AG04450 (cell line): ENCODE data around the gene ATP6AP2. TPM values are rescaled to one million over a fixed set of nuclear protein-coding genes. Genes with fewer than 3 reads are reported as not detected.

ENCODE experiments used
- CTCF ChIA-PET: fragments of 300-600, 350-600 bp; formaldehyde crosslinking; extraction: SDS; loops from one replicate; lab custom pipeline; 2022; ENCODE audit warnings: antibody characterized with exemption, inconsistent platforms; lab: Charles Lee
- POLR2A ChIA-PET: fragments of 350-600 bp; formaldehyde crosslinking; extraction: SDS; loops from one replicate; lab custom pipeline; 2021; ENCODE audit warnings: antibody characterized with exemption, inconsistent platforms; lab: Yijun Ruan, JAX
- DNase-seq: peaks from one replicate; pipeline ENCODE4 v3.0.0-alpha.2; 2011; ENCODE audit warnings: low read depth, low spot score
- H3K27ac ChIP-seq: one replicate; pipeline ENCODE4 v1.5.1; 2012; ENCODE audit warnings: low read depth, low read length, control low read depth
- H3K27me3 ChIP-seq: one replicate; pipeline ENCODE4 v1.6.0; 2012; ENCODE audit warnings: low read length; ENCODE audit not compliant: control insufficient read depth, insufficient read depth
- H3K4me3 ChIP-seq: 2 replicates; pipeline ENCODE4 v1.5.1; 2011; ENCODE audit warnings: mild to moderate bottlenecking, low read depth, low read length, control low read depth
- H3K9me3 ChIP-seq: 2 replicates; pipeline ENCODE4 v1.5.1; 2012; ENCODE audit warnings: low read length; ENCODE audit not compliant: control insufficient read depth, insufficient read depth
- polyA plus RNA-seq: library from polyadenylated mRNA; depleted of rRNA; stranded (reverse); fragments of >200 nt; gene quantifications from 2 replicates; pipeline ENCODE4 v1.2.3, GENCODE V29; 2011
- TF ChIP-seq, protein P1 (sequence below): IDR thresholded peaks from 2 replicates; pipeline ENCODE4 v1.5.1; 2011; ENCODE audit warnings: low read depth, low read length, control low read depth, inconsistent platforms

ATP6AP2 gene
- polyA plus RNA-seq, 1 experiment: 379 TPM

GRCh38 chrX:40622479-40623138 lies 41.8 kb downstream of the ATP6AP2 start:
- Histone ChIP-seq H3K9me3 (peaks cover 9% of the 10 kb centered on the region; the same call in 1 of the 2 replicates), H3K27me3 (no peaks in the 10 kb centered on the region), H3K27ac (no peak overlapping the region), H3K4me3 (no peak overlapping the region)
- POLR2A ChIA-PET: interaction anchor here (0.6 kb wide), 1 partner anchor 17 kb away, joined by 3 read pairs; no protein-coding TSS in a partner anchor
- TF ChIP-seq, protein P1, sequence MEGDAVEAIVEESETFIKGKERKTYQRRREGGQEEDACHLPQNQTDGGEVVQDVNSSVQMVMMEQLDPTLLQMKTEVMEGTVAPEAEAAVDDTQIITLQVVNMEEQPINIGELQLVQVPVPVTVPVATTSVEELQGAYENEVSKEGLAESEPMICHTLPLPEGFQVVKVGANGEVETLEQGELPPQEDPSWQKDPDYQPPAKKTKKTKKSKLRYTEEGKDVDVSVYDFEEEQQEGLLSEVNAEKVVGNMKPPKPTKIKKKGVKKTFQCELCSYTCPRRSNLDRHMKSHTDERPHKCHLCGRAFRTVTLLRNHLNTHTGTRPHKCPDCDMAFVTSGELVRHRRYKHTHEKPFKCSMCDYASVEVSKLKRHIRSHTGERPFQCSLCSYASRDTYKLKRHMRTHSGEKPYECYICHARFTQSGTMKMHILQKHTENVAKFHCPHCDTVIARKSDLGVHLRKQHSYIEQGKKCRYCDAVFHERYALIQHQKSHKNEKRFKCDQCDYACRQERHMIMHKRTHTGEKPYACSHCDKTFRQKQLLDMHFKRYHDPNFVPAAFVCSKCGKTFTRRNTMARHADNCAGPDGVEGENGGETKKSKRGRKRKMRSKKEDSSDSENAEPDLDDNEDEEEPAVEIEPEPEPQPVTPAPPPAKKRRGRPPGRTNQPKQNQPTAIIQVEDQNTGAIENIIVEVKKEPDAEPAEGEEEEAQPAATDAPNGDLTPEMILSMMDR: no peak
- CTCF ChIA-PET: no interaction called here
- no peak for DNase-seq

- CTCF ChIA-PET: no interaction called here
- Histone ChIP-seq H3K4me3 (no peak within 1 kb of the TSS), H3K9me3 (peaks cover 9% of the 10 kb centered on the region; the same call in 1 of the 2 replicates), H3K27ac (no peak within 1 kb of the TSS), H3K27me3 (no peaks in the 10 kb centered on the region)
- TF ChIP-seq, protein P1: no peak
- POLR2A ChIA-PET: no interaction called here
- DNase-seq: no peak
Measured at GRCh38 chrX:40623139-40623536, 42.4 kb downstream of the ATP6AP2 start, which contains the start of gene MPC1L. MPC1L (plus strand) TSS chrX:40623428; CDS start chrX:40623566, 138 bp downstream.

- CTCF ChIA-PET: no interaction called here
- H3K9me3 ChIP-seq: peaks cover 9% of the 10 kb centered on the region; the same call in 1 of the 2 replicates
Measured at GRCh38 chrX:40623665-40624064, 42.9 kb downstream of the ATP6AP2 start.

DNA sequence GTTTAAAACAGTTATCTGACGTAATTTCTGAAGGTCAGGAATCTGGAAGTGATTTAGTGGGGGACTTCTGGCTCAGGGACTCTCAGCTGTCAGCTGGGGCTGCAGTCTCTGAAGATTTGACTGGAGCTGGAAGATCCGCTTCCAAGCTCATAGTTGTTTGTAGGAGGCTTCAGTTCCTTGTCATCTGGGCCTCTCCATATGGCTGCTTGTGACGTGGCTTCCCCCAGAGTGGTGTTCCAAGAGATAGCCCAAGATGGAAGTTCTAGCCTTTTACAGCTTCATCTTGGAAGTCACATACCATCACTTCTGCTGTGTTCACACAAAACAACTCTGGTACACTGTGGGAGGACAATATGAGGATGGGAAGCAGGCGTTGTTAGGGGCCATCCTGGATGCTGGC lies 44.5 kb downstream of the ATP6AP2 start:
- TF ChIP-seq, protein P1: no peak
- CTCF ChIA-PET: no interaction called here
- Histone ChIP-seq H3K9me3 (peaks cover 9% of the 10 kb centered on the region; the same call in 1 of the 2 replicates), H3K4me3 (no peak overlapping the region), H3K27ac (no peak overlapping the region), H3K27me3 (no peaks in the 10 kb centered on the region)
- no peak for DNase-seq
- POLR2A ChIA-PET: no interaction called here

More at GRCh38 chrX:40623665-40624064, 42.9 kb downstream of the ATP6AP2 start:
- Histone ChIP-seq H3K27me3 (no peaks in the 10 kb centered on the region), H3K4me3 (no peak overlapping the region), H3K27ac (no peak overlapping the region)
- DNase-seq: no peak
- POLR2A ChIA-PET: no interaction called here
- TF ChIP-seq, protein P1: no peak

GRCh38 chrX:40628506-40628905 lies 47.7 kb downstream of the ATP6AP2 start:
- H3K9me3 ChIP-seq: peaks cover 3% of the 10 kb centered on the region; the same call in 1 of the 2 replicates
- CTCF ChIA-PET: interaction anchor here (1.1 kb wide), 2 partner anchors 23 to 84 kb away, joined by 3 read pairs; no protein-coding TSS in a partner anchor
- no peak for DNase-seq
- no peak overlapping the region for H3K27ac ChIP-seq
- POLR2A ChIA-PET: no interaction called here
- no peak overlapping the region for H3K4me3 ChIP-seq
- TF ChIP-seq, protein P1: no peak
- no peaks in the 10 kb centered on the region for H3K27me3 ChIP-seq
